Stimulated activated CD8-positive, alpha-beta memory T cell treated with anti-CD3 and anti-CD28 coated beads, Interleukin-12 subunit alpha, Interleukin-12 subunit beta, amount 100 ng/mL, for 24 hours (primary cell): ENCODE data around the gene PLEKHG4.

Source experiments
- DNase-seq: peaks from one replicate; pipeline ENCODE4 v3.0.0-alpha.2; 2020; ENCODE audit errors: extremely low read depth

Gene PLEKHG4

DNA sequence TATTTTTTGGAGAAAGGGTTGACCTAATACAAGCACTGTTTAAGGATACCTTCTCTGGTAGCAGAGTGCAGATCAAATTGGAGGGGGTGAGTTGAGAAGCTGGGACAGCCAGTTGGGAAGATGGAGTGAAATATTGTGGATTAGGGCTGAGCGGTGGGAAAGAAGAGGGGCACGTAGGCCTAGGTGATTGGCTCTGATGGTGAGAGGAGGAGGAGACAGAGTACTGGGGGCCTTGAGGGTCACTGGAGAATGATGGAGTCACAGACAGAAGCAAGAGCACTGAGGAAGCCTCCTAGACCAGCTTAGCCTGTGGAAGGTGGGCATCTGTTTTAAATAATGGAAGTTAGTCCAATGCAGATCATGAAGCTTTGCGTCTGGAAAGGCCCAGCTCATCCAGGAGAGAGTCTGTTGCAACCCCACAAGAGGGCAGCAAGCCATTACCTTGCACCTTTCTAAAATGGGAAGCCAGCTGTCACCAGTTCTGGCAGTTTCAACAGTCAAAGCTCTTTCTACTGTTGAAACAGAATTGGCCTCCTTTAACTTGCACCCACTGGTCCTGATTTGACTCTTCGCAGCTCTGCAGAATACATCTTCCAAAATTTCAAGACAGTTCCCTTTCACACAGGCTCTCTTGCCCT, 18.8 kb upstream of the PLEKHG4 start:
- no peak for DNase-seq

DNA sequence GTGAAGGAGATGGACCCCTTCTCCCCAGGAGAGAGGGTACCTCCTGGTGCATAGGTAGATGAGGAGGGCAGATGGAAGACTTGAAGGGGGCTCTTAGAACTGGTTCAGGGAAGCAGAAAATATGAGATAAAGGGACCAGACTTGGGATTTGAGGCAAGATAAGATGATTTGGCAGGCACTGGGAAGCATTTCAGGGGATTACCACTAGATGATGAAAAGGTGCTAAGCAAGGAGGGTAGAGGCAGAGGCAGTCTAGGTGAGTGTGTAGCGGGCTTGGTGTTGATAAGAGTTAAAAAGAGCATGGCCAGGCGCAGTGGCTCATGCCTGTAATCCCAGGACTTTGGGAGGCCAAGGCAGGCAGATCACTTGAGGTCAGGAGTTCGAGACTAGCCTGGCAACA, 16.1 kb upstream of the PLEKHG4 start:
- DNase-seq = no peak

DNA sequence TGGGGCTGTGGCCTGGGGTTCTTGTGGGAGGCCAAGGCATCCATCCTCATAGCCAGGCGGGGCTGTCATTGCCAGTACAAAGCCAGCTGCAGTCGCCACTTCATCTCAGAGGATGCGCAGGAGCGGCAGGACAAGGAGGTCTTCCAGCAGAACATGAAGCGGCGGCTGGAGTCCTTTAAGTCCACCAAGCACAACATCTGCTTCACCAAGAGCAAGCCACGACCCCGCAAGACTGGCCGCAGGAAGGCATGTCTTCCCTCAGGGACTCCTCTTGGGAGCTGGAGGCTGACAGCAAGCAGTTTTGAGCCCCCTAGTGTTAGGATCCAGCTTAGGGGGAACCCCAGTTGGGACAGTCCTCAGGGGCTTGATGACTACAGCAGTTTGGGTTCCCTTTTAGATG, 15.1 kb upstream of the PLEKHG4 start:
- no peak for DNase-seq

DNA sequence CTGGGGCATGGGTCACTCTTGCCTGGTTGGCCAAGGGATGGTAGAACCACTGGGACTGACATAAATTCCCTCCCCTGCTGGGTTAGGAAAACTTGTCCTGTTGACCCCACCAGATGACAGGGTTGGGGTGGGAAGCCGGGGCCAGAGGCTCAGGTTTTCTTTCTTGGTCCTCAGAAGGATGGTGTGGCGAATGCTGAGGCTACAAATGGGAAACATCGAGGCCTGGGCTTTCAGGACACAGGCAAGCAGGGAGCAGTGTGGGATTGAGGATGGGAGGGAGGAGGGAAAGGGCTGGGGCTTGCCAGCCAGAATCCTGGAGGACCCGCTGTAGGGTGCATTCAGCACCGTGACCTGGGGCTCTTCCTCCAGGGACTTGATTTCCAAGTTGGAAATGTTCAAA, 14.5 kb upstream of the PLEKHG4 start:
- no peak for DNase-seq

DNA sequence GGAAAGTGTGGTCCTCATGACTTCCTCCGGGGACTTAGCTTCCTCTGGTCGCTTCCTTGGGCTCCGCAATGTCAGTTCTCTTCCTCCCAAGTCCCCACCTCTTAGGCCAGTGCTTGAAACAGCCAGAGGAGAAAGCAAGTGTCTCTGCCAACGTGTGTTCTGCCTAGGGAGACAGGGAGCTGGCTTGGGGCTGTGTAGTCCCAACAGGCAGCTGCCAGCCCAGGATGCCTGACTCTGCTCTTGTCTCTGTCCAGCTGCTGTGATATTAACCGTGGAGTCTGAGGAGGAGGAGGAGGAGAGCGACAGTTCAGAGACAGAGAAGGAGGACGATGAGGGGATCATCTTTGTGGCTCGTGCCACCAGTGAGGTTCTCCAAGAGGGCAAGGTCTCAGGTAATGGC, 13.5 kb upstream of the PLEKHG4 start:
- no peak for DNase-seq

DNA sequence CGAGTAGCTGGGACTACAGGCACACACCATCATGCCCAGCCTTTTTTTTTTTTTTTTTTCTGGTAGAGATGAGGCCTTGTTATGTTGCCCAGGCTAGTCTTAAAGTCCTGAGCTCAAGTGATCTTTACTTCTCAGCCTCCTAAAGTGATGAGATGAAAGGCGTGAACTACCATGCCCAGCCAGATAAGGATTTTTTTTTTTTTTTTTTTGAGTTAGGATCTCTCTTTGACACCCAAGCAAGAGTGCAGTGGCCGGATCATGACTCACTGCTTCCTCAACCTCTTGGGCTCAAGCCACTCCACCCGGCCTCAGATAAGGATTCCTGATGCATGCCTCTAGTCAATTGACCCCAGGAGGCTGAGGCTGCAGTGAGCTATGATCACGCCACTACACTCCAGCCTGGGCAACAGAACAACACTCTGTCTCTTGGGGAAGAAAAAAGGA, 11.2 kb upstream of the PLEKHG4 start:
- no peak for DNase-seq

DNA sequence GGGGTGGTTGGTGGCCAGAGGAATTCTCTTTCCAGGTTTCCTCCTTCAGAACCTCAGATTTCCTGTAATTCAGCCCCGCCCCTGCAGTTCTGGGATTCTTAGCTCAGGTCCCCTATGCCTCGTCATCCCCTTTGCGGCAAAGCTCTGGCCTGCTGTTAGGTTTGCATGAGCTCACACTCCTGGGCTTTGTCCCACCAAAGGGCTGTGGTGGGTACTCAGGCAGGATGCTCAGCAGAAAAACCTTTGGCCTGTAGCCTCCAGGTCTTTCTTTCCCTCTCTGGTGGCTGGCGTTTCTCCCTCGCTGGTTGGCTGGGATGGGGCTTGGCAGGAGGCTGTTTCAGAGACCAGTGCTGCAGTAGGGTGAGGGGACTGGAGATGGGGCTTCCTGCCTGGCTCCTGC, 9.6 kb upstream of the PLEKHG4 start:
- no peak for DNase-seq

DNA sequence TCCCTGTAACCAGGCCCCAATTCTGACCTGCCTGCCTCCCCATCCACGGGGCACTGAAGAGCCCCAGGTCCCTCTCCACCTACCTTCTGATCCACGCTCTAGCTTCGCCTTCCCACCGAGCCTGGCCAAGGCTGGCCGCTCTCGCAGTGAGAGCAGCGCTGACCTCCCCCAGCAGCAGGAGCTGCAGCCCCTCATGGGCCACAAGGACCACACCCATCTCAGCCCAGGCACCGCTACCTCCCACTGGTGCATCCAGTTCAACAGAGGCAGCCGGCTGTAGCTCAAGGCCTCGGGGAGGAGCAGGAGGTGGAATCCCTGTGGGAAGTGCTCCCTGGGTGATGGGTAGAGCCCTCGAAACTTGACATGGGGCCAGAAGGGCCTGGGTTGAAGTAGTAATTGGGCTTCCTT, 8.4 kb upstream of the PLEKHG4 start:
- no peak for DNase-seq

DNA sequence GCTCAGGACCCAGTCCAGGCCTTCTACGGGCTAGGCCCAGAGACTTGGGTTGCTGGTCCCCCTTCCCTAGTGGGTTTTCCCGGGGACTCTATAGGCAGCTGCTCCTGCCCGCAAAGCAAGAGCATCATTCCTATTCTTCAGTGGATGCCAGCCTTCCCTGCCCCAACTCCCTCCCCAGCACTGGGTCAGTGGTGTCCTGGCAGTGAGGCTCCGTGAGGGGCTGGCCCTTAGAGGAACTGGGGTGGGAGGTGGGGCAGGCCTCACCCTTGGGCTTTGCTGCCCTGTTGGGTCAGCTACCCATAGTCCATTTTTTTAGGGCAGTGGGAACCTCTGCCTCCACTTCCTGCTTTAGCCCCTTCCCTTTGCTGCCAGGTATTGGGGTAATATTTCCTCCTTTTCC, 7.9 kb upstream of the PLEKHG4 start:
- DNase-seq = no peak

DNA sequence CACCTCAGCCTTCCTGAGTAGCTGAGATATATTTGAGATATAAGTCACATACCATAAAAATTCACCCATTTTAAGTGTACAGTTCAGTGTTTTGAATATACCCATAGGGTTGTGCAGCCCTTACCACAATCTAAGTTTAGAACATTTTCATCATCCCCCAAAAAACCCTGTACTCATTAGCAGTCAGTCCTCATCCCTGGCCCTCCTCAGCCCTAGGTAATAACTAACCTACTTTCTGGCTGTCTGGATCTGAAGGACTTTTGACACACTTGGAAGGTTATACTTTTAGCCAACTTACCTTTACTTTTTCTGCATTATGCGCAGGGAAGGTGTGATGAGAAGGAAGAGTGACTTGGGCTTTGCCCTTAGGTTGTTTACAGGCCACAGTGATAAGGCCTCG, 4.0 kb upstream of the PLEKHG4 start:
- no peak for DNase-seq

DNA sequence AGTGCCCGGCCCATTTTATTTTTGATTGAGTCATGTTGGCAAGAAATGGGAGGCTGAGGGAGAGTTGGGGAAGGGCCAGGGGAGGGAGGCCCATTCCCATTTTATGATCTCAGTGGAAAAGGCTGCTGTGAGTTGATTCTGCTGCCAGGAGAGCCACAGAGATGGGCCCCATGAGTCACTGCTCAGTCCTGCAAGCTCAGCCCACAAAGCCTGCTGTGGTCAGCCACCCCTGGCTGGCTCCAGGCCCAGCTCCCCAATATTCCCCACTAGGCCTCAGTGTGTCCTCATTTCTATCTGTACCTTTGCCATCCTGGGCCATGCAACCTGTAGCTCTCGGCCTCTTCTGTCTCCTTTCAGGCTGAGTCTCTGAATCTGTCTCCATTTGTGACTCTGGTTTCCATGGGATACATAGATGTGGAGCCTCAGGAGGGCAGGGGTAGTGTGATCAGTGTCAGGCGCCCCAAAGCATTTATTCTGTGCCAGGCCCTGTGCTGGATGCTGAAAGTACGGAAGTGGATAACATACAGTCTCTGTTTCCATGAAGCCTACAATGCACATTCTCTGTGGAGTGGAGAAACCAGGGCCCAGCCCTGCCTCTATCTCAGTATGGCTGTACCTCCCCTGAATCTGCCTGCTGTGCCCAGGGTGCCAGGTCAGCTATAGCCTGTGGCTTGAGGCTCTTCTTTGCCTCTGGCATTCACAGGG, 1.9 kb upstream of the PLEKHG4 start:
- DNase-seq = no peak

DNA sequence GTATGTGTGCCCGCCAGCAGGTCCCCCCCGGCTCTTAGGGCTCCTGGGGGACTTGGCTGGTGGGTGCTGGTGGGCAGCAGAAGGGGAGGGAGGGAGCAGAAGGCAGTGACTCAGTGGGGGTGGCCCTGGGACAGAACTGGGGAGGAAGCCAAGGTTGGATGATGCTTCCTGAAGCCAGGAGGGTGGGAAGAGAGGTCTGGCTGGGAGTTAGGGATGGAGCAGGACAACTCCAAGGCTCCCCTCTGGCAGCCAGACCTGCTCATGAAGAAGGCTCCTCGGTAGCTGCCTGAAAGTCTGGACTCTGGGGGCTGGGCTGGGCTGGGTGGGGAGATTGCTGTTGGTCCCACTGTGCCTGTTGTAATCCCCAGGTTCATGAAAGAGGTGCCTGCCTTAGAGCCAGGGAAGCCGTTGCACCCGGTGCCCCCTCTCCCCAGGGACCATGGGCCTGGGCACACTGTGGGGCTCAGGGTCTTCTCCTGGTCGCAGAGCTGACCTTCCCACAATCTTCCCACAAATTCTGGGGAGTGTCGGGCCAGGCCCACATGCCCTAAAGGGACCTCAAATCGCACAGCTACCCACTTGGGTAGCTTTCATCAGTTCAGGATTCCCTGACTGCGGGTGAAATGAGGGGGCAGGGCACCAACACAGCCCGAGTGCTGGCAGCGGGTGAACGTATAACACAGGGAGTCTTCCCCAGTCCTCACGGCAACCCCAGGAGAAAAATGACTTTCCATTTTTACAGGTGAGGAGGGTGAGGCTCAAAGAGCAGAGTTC, 1.1 kb upstream of the PLEKHG4 start:
- no peak for DNase-seq

DNA sequence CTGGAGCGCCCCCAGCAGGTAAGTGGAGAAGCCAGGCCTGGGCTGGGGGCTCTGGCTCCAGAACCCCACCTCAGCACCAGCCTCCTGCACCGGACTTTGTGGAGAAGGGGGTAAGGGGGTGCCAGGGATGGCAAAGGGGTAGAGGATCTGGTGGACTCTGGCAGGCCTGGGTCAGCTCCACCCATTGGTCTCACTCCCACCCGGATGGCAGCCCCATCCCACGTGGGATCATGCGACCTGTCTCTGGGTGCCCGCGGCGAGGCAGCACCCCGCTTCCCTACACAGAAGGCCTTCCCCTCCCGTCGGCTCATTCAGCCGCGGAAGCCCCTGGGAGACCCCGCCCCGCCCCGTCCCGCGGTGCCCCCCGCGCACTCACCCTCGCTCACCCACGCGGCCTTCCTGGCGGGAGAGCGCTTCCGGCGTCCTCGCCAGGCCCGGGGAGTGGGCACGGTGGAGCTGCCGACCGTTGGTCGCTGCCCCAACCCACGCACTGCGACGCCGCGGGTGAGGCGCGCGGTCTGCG, 498 bp upstream of the PLEKHG4 start:
- no peak for DNase-seq

DNA sequence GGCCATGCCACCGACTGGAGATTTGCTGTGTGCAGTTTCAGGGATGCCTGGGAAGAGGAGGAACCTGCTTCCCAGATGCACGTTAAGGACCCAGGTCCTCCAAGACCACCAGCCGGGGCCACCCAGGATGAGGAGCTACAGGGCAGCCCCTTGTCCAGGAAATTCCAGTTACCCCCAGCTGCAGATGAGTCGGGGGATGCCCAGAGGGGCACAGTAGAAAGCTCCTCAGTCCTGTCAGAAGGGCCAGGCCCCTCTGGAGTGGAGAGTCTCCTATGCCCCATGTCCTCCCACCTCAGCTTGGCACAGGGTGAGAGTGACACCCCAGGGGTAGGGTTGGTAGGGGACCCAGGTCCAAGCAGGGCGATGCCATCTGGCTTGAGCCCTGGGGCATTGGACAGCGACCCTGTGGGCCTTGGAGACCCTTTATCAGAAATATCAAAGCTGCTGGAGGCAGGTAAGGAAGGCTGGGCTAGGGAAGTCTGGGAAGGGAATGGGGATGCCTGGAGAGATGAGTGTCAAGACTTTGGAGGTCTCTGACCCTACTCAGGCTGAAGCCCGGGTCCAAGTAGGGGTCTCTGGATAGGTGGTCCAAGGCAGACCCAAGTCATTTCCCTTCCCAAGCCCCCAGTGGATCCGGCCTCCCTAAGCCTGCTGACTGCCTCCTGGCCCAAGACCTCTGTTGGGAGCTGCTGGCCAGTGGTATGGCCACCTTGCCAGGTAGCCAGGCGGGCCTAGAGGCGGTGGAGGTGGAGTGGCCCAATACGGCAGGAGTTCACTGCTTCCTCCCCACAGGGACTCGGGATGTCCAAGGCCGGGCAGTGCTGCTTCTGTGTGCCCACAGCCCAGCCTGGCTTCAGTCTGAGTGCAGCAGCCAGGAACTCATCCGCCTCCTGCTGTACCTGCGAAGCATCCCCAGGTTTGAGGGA, 1.0 kb downstream of the PLEKHG4 start:
- DNase-seq = no peak

DNA sequence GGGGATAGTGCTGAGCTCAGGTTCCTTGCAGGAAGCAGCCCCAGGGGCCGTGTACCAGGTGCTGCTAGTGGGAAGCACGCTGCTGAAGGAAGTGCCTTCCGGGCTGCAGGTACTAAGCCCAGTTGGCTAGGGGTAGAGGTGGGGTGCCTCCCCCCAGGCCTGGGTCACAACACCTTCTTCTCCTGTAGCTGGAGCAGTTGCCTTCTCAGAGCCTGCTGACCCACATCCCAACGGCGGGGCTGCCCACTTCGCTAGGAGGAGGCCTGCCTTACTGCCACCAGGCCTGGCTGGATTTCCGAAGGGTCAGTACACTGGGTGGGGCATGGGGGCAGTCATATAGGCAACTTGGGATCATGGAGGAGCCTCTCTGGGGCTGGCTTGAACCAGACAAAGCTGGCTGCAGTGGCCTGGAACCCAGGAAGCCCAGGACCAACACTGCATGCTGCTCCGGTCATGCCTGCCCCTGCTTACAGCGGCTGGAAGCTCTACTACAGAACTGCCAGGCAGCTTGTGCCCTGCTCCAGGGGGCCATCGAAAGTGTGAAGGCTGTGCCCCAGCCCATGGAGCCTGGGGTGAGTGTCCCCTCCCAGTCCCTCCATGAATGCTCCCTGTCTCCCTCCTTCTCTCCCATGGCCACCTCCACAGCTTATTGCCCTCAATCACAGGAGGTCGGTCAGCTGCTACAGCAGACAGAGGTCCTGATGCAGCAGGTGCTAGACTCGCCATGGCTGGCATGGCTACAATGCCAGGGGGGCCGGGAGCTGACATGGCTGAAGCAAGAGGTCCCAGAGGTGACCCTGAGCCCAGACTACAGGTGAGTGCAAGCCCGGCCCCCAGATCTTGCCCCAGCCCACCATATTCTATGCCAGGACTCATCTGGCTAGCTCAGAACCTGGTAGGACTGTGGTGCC, 2.5 kb downstream of the PLEKHG4 start:
- DNase-seq = no peak

DNA sequence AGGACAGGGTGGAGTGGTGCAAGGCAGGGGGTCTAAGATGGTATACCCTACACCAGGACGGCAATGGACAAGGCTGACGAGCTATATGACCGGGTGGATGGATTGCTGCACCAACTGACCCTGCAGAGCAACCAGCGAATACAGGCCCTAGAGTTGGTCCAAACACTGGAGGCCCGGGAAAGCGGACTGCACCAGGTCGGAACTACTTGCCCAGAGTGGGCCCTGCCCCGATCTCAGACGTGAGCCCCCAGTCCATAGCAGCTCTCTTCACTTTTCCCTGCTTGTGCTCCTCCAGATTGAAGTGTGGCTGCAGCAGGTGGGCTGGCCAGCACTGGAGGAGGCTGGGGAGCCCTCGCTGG, 3.1 kb downstream of the PLEKHG4 start:
- no peak for DNase-seq

DNA sequence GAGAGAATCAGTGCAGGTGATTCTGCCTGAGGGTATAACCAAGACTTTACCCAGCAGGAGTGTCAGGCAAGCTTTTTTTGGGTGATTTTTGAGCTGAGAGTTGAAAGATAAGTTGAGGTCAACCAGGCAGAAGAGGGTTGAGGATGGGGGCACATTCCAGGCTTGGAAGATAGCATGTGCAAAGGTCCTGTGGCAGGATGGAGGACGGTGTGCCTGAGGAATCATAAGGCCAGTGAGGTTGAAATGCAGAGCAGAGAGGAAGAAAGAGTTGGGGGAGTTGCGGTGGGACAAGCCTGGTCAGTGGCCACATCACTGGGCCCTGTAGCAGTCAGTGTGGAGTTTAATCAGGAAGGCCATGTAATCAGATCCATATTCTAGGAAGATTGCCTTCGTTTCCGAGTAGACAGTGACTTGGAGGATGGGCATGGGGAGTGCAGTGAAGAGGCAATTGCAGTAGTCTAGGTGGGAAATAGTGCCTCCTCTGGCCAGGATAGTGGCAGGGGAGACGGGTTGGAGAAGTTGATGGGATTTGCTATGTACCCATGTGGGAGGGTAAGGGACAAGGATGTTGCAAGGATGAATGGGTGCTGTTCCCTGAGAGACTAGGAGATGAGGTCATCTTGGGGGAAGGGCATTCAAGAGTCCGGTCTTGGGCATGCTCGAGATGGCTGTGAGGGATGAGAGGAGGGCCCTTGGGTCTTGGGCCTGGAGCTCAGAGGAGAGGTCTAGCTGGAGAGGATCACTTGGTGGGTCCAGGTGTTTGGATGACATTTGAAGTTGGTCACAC, 3.9 kb downstream of the PLEKHG4 start:
- no peak for DNase-seq

DNA sequence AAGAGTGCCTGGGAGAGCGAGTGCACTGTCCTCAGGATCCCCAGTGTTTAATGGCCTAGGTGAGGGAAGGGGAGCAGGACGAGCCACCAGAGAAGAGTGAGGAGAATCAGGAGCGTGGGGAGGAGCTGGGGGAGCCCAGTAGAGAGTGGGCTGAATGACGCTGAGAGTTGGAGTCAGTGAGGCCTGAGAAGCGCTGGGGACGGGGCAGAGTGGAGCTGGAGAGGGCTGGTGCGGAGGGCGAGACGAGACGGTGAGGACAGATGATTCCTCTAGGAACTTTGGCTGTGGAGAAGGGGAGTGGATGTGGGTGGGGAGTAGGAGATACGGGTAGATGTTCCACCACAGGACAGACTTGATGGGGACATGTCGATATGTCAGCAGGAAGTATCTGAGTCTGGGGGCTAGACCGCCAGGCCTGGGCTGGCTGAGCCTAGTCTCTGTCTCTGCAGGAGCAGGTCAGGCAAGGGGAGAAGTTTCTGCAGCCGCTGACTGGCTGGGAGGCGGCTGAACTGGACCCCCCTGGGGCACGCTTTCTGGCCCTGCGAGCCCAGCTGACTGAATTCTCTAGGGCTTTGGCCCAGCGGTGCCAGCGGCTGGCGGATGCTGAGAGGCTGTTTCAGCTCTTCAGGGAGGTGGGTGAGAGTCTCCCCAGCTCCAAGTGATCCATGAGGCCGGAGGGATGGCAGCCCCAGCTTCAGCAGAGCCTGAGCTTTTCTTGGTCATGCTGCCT, 4.7 kb downstream of the PLEKHG4 start:
- DNase-seq = no peak
